ENCODE results near the gene TUBA4B. TPM values are rescaled to one million over a fixed set of nuclear protein-coding genes. Genes with fewer than 3 reads are reported as not detected.

The TUBA4B gene
- total RNA-seq, 4 donors from 2014 or later = not detected

DNA sequence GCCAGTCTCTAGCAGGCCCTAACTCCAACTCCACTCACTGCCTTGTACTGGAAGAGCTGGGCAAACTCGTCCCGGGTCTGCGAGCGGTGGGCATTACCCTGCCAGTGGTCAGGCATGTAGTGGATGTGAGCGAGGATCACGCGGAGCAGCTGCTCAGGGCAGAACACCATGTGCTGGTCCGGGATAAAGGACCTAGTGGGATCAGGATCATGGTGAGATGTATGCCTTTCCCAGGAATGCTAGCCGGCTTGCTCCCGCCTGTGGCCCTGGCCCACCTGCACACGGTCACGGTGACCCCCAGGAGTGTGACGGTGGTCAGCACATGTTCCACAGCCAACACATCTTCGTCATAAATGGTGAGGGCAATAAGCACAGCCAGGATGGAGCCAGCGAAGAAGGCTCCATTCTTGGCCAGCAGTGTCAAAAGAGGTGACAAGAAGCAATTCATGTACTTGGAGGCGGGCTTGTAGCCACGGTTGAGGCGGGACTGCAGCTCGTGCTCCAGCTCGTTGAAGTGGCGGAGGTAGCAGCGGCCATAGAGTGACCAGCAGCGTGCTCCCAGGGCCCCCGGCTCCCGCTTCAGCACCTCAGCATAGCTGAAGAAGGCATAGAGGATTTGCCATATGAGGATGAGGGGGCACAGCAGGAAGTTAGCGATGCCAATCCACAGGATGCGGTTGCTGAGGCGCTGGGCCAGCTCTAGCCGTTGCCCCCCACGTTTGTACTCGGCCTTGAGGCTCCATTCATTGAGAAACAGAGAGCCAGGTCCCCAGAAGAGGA, 29.0 kb upstream of the TUBA4B start:
- H3K27ac ChIP-seq = no peak overlapping the region
- 90 to 93% methylated on average over 31 of the region's 31 CpGs for WGBS, 2 donors
- no peaks in the 10 kb centered on the region for H3K9me3 ChIP-seq
- peaks cover 0 to 33% (median 20%) of the 10 kb centered on the region in 4 donors for H3K4me1 ChIP-seq
- DNase-seq (ENCODE audit: low spot score in 2 of 2) = no peak
- peaks cover 4 to 70% (median 31%) of the 10 kb centered on the region in 3 donors for H3K36me3 ChIP-seq
- H3K4me3 ChIP-seq = no peak overlapping the region
- no peaks in the 10 kb centered on the region for H3K27me3 ChIP-seq
- TF ChIP-seq, protein P1, sequence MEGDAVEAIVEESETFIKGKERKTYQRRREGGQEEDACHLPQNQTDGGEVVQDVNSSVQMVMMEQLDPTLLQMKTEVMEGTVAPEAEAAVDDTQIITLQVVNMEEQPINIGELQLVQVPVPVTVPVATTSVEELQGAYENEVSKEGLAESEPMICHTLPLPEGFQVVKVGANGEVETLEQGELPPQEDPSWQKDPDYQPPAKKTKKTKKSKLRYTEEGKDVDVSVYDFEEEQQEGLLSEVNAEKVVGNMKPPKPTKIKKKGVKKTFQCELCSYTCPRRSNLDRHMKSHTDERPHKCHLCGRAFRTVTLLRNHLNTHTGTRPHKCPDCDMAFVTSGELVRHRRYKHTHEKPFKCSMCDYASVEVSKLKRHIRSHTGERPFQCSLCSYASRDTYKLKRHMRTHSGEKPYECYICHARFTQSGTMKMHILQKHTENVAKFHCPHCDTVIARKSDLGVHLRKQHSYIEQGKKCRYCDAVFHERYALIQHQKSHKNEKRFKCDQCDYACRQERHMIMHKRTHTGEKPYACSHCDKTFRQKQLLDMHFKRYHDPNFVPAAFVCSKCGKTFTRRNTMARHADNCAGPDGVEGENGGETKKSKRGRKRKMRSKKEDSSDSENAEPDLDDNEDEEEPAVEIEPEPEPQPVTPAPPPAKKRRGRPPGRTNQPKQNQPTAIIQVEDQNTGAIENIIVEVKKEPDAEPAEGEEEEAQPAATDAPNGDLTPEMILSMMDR (IDR thresholded peaks at IDR 0.05) = no peak
- no peak for TF ChIP-seq POLR2A (IDR thresholded peaks at IDR 0.05)
- TF ChIP-seq EP300 (IDR thresholded peaks at IDR 0.05) = no peak

DNA sequence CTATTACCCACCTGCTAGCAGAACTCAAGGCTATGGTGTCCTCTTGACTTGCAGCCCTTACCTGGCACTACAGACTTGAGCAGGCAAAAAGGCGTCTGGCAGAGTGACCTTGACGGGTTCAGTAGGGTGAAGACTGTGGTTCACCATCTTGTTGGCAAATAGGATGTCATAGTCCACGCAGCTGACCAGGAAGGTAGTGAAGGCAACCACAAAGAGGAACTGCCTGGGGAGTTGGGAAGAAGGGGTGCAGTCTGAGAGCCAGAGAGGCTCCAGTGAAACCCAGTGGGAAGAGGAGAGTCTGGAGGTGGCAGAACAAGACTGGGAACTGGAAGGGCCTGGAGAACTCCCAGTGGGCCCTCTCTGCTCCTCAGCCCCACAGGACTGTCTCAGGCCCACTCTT, 27.7 kb upstream of the TUBA4B start:
- Histone ChIP-seq H3K4me1 (peaks cover 0 to 22% (median 12%) of the 10 kb centered on the region in 4 donors), H3K27me3 (no peaks in the 10 kb centered on the region), H3K27ac (no peak overlapping the region), H3K9me3 (no peaks in the 10 kb centered on the region), H3K4me3 (no peak overlapping the region), H3K36me3 (peaks cover 4 to 65% (median 31%) of the 10 kb centered on the region in 3 donors)
- WGBS, 2 donors = 85 to 87% methylated on average over 3 of the region's 3 CpGs
- DNase-seq (ENCODE audit: low spot score in 2 of 2) = no peak
- TF ChIP-seq, protein P1 (IDR thresholded peaks at IDR 0.05) = no peak
- TF ChIP-seq EP300 (IDR thresholded peaks at IDR 0.05) (no peak), POLR2A (IDR thresholded peaks at IDR 0.05) (no peak)

DNA sequence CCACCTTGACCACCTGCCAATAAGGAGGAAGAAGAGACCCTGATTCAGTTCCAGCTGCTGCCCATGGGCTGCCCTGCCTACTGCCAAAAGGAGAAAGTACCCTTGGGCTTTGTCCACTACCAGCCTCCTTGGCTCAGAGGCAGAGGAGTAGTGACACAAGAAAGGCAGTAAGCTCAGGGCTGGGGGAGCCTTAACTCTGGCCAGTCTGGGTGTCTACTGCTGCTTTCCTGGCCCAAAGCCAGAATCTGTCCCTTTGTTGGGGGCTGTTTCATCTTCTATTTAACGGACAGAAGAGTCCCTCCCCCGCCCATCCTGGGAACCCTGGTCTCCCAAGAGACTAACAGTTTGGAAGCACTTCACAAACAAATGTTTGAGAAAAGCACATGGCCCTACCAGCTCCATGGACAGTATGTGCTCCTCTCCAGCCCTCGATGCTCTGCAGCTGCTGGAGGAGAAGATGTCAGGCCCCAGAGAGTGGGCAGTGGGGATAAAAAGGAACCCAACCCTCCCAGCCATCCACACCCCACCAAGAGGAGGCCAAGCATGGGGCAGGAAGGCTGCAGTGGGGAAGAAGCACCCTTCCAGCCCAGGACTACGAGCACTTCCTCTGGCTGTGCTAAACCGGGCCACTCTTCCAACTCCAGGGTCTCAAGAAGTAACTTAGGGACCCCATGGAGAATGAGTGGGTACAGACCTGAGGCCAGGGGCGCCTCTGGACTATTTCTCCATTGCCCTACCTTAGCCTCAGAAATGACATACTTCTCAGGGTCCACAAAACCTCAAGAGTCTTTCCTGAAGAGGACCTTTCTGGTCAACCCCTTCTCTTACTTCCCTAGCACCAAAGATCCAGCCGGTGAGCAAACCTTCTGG, 24.8 kb upstream of the TUBA4B start:
- Histone ChIP-seq H3K27me3 (no peaks in the 10 kb centered on the region), H3K36me3 (peaks cover 4 to 56% (median 20%) of the 10 kb centered on the region in 3 donors), H3K4me1 (peaks cover 0 to 44% (median 17%) of the 10 kb centered on the region in 4 donors), H3K4me3 (peak overlapping the region; percentile 64 to 98 (median 87)), H3K9me3 (no peaks in the 10 kb centered on the region), H3K27ac (peak overlapping the region; percentile 96 to 99 (median 96))
- TF ChIP-seq, protein P1 (IDR thresholded peaks at IDR 0.05) = no peak
- TF ChIP-seq POLR2A (IDR thresholded peaks at IDR 0.05) = no peak
- TF ChIP-seq EP300 (IDR thresholded peaks at IDR 0.05) = no peak
- WGBS, 2 donors = 35% methylated on average over 7 of the region's 7 CpGs
- no peak for DNase-seq (ENCODE audit: low spot score in 2 of 2)

DNA sequence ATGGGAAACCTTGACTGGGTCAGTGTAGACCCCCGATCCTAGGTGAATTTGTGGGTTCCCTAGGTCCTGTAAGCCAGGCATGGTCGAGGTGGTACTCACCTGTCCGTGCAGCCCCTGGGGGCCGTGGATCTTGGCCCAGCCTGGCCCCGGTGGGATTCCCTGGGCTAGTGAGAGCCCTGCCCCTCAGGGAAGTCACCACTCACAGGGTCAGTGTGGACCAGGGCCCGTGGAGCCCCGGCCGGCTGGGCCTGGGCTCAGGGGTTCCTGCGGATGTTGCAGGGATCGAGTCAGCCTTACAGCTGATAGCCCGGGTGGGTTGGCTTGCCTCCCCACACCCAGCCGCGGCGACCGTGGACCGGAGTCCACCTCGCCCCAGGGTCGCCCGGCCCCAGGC, 24.1 kb upstream of the TUBA4B start:
- no peaks in the 10 kb centered on the region for H3K9me3 ChIP-seq
- no peak for DNase-seq (ENCODE audit: low spot score in 2 of 2)
- H3K4me1 ChIP-seq = peaks cover 0 to 44% (median 17%) of the 10 kb centered on the region in 4 donors
- no peaks in the 10 kb centered on the region for H3K27me3 ChIP-seq
- H3K4me3 ChIP-seq = peak overlapping the region; percentile 64 to 98 (median 87)
- 7 to 14% methylated on average over 5 to 10 of the region's 19 CpGs for WGBS, 2 donors
- TF ChIP-seq EP300 (IDR thresholded peaks at IDR 0.05) (no peak), POLR2A (IDR thresholded peaks at IDR 0.05) (no peak)
- TF ChIP-seq, protein P1 (IDR thresholded peaks at IDR 0.05) = no peak
- peaks cover under 1 to 56% (median 20%) of the 10 kb centered on the region in 3 donors for H3K36me3 ChIP-seq
- H3K27ac ChIP-seq = peak overlapping the region; percentile 96 to 99 (median 96)

Measured in tibial nerve (tissue), 4 donors.